ENCODE results near the gene NGB.

The NGB gene

DNA sequence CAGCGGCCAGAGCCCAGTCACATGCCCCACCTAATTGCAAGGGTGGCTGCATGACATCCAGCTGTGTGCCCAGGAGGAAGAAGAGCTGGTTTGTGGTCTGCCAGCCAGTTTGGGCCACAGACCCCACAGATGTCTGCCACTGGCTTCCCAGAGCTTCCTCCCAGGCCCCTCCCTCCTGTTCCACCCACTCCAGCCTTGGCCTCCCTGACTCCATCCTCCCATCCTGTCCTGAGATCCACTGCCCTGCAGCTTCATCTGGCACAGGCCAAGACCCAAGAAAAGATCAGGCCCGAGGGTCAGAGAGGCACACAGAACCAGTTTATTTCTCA is 5.9 kb downstream of the NGB start:
- TF ChIP-seq, protein P1, sequence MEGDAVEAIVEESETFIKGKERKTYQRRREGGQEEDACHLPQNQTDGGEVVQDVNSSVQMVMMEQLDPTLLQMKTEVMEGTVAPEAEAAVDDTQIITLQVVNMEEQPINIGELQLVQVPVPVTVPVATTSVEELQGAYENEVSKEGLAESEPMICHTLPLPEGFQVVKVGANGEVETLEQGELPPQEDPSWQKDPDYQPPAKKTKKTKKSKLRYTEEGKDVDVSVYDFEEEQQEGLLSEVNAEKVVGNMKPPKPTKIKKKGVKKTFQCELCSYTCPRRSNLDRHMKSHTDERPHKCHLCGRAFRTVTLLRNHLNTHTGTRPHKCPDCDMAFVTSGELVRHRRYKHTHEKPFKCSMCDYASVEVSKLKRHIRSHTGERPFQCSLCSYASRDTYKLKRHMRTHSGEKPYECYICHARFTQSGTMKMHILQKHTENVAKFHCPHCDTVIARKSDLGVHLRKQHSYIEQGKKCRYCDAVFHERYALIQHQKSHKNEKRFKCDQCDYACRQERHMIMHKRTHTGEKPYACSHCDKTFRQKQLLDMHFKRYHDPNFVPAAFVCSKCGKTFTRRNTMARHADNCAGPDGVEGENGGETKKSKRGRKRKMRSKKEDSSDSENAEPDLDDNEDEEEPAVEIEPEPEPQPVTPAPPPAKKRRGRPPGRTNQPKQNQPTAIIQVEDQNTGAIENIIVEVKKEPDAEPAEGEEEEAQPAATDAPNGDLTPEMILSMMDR (IDR thresholded peaks at IDR 0.05; ENCODE audit: low read depth, low read length) = no peak
- H3K4me3 ChIP-seq (ENCODE audit: low read depth, low read length) = no peak overlapping the region

DNA sequence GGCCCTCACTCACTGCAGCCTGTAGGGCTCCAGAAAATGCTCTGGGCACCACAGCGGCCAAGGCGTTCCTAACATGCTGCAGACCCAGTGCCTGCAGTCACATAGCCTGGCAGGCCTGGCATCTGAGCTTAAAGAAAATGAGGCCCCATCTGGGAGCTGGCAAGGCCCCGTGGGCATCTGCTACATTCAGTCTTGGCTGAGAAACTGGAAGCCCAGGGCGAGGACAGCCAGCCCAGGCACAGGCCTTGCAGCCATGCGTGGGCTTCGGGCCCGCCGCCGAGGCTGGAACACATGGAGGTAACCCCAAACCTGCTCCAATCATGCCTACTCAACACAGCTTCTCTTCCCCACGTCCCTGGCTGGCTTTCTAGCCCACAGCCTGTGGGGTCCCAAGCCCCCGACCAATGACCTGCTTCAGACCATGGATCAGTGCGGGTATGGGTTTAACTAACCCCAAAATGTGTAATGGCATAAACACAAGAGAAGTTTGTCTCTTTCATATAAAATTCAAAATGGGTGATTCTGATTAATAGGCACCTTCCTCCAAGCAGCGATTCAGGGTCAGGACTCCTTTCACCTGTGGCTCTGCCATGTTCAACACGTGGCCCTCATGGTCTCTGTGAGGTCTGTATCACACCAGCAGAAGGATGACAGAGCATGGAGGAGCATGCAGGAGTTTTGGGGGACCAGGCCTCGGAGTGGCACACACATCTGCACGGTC is 6.4 kb downstream of the NGB start:
- TF ChIP-seq, protein P1 (IDR thresholded peaks at IDR 0.05; ENCODE audit: low read depth, low read length) = no peak
- H3K4me3 ChIP-seq (ENCODE audit: low read depth, low read length) = no peak overlapping the region

DNA sequence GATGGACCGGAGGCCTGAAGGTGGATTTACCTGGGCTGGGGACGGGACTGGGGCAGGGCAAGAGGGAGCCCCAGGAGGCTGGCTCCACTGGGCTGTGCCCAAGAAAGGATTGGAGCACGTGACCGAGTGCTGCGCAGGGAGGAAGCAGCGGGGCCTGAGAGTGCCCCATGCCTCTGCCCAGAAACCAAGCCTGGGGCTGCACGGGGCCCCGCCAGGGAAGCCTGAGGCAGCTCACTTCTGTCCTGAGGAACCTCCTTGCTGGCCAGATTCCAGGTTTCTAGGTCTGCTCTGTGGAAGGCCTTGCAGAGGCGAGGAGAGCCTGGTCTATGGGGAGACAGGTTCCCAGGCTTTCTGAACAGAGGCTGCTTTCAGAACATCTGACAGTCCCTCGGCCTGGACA is 10.4 kb downstream of the NGB start:
- no peak overlapping the region for H3K4me3 ChIP-seq (ENCODE audit: low read depth, low read length)
- TF ChIP-seq, protein P1 (IDR thresholded peaks at IDR 0.05; ENCODE audit: low read depth, low read length) = no peak

DNA sequence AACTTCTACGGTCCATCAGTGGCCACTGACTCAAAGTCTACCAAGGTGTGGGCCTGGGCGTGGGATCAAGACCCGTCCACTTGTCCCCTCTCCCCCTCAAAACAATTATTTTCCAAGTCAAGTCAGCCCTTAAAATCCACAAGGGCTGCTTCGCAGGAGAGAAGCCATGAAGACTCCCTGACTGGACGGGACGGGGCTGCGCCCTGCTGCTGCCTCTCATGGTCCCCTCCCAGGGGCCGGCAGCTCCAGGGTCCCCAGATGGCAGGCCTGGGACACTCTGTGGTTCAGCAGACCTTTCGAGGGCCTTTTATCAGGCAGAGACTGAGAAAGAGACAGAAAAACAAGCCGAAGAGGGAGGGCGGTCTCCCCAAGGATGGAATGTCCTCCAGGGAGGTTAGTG is 10.8 kb downstream of the NGB start:
- TF ChIP-seq, protein P1 (IDR thresholded peaks at IDR 0.05; ENCODE audit: low read depth, low read length) = no peak
- H3K4me3 ChIP-seq (ENCODE audit: low read depth, low read length) = no peak overlapping the region

DNA sequence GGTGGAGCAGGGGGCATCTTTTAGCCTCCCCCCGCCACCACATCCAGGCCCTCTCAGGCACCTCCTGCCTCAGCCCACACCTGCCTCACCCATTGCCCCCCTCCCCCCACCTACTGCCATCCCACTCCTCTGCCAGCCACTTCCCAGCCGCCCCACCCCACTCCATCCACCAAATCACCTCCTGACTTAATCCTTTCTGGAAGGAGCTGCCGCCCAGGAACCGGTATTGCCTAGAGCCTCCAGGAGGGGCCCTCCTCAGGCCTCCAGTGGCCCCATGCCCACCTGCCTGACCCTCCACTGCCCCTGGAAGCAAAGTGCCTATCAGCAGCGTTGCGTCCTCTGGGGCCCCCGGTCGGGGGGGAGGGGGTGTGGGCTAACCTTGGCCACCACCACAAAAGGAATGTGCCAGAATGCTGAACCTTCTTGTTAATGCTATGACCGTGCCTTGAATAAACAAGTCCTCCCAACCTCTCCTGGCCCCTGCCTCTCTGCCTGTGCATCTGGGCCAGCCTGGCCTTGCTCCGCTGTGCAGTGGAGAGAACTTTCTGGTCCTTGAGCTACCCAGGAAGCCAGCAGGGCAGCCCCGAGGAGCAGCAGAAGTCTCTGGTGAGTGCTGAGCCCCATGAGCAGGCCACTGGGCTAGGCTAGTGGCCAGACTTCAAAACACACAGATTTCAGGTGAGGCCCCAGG is 11.8 kb downstream of the NGB start:
- TF ChIP-seq, protein P1 (IDR thresholded peaks at IDR 0.05; ENCODE audit: low read depth, low read length) = no peak
- no peak overlapping the region for H3K4me3 ChIP-seq (ENCODE audit: low read depth, low read length)

DNA sequence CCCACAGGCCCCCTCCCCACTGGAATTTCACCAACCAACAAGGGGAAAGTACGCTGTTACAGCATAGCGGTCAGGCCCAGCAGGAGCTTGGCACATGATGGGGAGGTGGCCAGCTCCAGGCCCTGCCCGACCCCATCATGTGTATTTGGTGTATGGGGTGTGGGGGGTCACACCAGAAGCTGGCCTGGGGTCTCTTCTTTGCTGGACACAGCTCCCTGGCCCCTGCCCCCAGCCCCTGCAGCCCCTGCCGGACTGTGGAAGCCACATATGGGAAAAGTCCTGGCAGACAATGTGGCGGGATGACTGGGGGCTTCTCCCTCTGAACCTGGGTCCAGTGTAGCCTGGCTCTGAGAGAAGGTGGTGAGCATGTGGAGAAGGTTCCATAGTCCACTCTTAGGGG is 12.4 kb downstream of the NGB start:
- H3K4me3 ChIP-seq (ENCODE audit: low read depth, low read length) = no peak overlapping the region
- TF ChIP-seq, protein P1 (IDR thresholded peaks at IDR 0.05; ENCODE audit: low read depth, low read length) = no peak

DNA sequence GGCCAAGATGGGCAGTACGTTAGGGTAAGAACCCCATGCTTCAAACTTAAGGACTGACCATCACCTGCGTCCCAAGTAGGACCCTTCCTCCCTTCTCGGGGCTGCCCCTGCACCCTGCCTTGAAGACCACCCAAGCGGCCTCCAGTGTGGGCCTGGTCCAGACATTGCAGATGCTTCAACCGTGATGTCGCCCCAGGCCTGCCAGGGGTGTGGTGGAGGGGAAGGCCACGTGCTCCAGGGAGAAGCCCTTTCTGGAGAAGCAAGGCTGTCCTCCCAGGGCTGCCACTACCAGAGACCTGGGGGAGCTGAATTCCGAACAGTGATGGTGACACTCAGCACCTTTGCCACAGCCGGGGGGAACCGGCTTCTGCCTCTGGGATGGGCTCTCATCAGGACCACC is 13.3 kb downstream of the NGB start:
- no peak overlapping the region for H3K4me3 ChIP-seq (ENCODE audit: low read depth, low read length)
- TF ChIP-seq, protein P1 (IDR thresholded peaks at IDR 0.05; ENCODE audit: low read depth, low read length) = no peak

All from WI38 (cell line).